Measurements from ENCODE around the gene TM9SF1.
A peak's percentile ranks its signal among the peaks of the same experiment; 100 is the strongest.

TM9SF1 gene

DNA sequence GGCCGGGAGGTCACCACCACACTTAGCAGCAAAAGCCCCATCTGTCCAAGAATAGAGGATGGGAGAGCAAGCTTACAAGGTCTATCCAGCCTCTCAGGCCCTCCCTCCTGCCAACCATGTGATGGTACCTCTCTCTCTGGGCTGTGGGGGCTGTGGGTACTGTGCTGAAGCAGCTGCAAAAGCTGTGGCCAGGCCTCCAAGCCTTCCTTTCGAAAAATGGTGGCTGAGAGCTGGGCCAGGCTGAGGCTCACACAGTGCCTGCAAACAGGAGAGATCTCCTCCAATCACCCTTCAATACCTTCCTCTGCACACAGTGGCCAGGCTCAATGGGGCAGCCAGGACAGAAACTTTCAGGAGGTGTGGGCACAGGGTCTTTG, 7.7 kb downstream of the TM9SF1 start:
- H3K9me3 ChIP-seq (replicated peaks; ENCODE audit: insufficient read depth, low read length) = no peaks in the 10 kb centered on the region
- peak overlapping the region; percentile 75; the same call in 1 of the 2 replicates for H3K4me3 ChIP-seq (ENCODE audit: low read length)
- no peak overlapping the region for H2AFZ ChIP-seq (ENCODE audit: low read length)
- H3K9ac ChIP-seq (ENCODE audit: low read length) = no peak overlapping the region; the same call in 1 of the 2 replicates
- H3K36me3 ChIP-seq (replicated peaks; ENCODE audit: insufficient read depth, low read length) = no peaks in the 10 kb centered on the region
- H3K79me2 ChIP-seq (ENCODE audit: low read length) = peaks cover 8% of the 10 kb centered on the region; the same call in 1 of the 2 replicates
- H3K27ac ChIP-seq (ENCODE audit: low read length) = peak overlapping the region; percentile 81; the same call in 1 of the 2 replicates
- peaks cover 5% of the 10 kb centered on the region; the same call in 1 of the 2 replicates for H3K4me1 ChIP-seq (ENCODE audit: low read length)
- DNase-seq = no peak
- H3F3A ChIP-seq (ENCODE audit: insufficient read depth, low read length) = peaks cover 14% of the 10 kb centered on the region
- no peaks in the 10 kb centered on the region for H3K9me2 ChIP-seq (replicated peaks; ENCODE audit: insufficient read depth, low read length)
- H3K27me3 ChIP-seq (replicated peaks; ENCODE audit: insufficient read depth, low read length) = no peaks in the 10 kb centered on the region
- peak overlapping the region; percentile 68 for H3K4me2 ChIP-seq (ENCODE audit: low read depth, low read length)
- no peaks in the 10 kb centered on the region for H4K20me1 ChIP-seq (ENCODE audit: insufficient read depth, low read length)
- TF ChIP-seq CTCF (IDR thresholded peaks at IDR 0.05; ENCODE audit: low read length) = no peak
- TF ChIP-seq EZH2phosphoT487 (IDR thresholded peaks at IDR 0.05; ENCODE audit: low read length) = no peak
- TF ChIP-seq EZH2 (optimal IDR thresholded peaks at IDR 0.05; ENCODE audit: low read depth, low read length) = no peak

- H3K27ac ChIP-seq (ENCODE audit: low read length) = no peak overlapping the region
- no peak for DNase-seq
- H3K9me2 ChIP-seq (replicated peaks; ENCODE audit: insufficient read depth, low read length) = no peaks in the 10 kb centered on the region
- H2AFZ ChIP-seq (ENCODE audit: low read length) = no peak overlapping the region
- no peak overlapping the region for H3K4me2 ChIP-seq (ENCODE audit: low read depth, low read length)
- H4K20me1 ChIP-seq (ENCODE audit: insufficient read depth, low read length) = no peaks in the 10 kb centered on the region
- H3K27me3 ChIP-seq (replicated peaks; ENCODE audit: insufficient read depth, low read length) = no peaks in the 10 kb centered on the region
- TF ChIP-seq CTCF (IDR thresholded peaks at IDR 0.05; ENCODE audit: low read length) = no peak
- no peak for TF ChIP-seq EZH2 (optimal IDR thresholded peaks at IDR 0.05; ENCODE audit: low read depth, low read length)
- no peak for TF ChIP-seq EZH2phosphoT487 (IDR thresholded peaks at IDR 0.05; ENCODE audit: low read length)
- H3K36me3 ChIP-seq (replicated peaks; ENCODE audit: insufficient read depth, low read length) = no peaks in the 10 kb centered on the region
- H3K9ac ChIP-seq (ENCODE audit: low read length) = no peak overlapping the region
- peaks cover 6% of the 10 kb centered on the region; the same call in 1 of the 2 replicates for H3K79me2 ChIP-seq (ENCODE audit: low read length)
- no peaks in the 10 kb centered on the region for H3K9me3 ChIP-seq (replicated peaks; ENCODE audit: insufficient read depth, low read length)
- peaks cover 5% of the 10 kb centered on the region; the same call in 1 of the 2 replicates for H3K4me1 ChIP-seq (ENCODE audit: low read length)
- H3F3A ChIP-seq (ENCODE audit: insufficient read depth, low read length) = peaks cover 14% of the 10 kb centered on the region
- H3K4me3 ChIP-seq (ENCODE audit: low read length) = no peak overlapping the region
Observed at GRCh38 chr14:24186831-24187538, 8.3 kb downstream of the TM9SF1 start.

- no peak for DNase-seq
- Histone ChIP-seq H3K27ac (ENCODE audit: low read length) (no peak overlapping the region), H4K20me1 (ENCODE audit: insufficient read depth, low read length) (no peaks in the 10 kb centered on the region), H3K4me2 (ENCODE audit: low read depth, low read length) (no peak overlapping the region), H3F3A (ENCODE audit: insufficient read depth, low read length) (peaks cover 14% of the 10 kb centered on the region), H3K4me3 (ENCODE audit: low read length) (no peak overlapping the region), H3K9ac (ENCODE audit: low read length) (no peak overlapping the region), H3K36me3 (replicated peaks; ENCODE audit: insufficient read depth, low read length) (no peaks in the 10 kb centered on the region), H3K9me2 (replicated peaks; ENCODE audit: insufficient read depth, low read length) (no peaks in the 10 kb centered on the region), H2AFZ (ENCODE audit: low read length) (no peak overlapping the region), H3K4me1 (ENCODE audit: low read length) (peaks cover 5% of the 10 kb centered on the region; the same call in 1 of the 2 replicates), H3K27me3 (replicated peaks; ENCODE audit: insufficient read depth, low read length) (no peaks in the 10 kb centered on the region), H3K79me2 (ENCODE audit: low read length) (peaks cover 4% of the 10 kb centered on the region; the same call in 1 of the 2 replicates), H3K9me3 (replicated peaks; ENCODE audit: insufficient read depth, low read length) (no peaks in the 10 kb centered on the region)
- TF ChIP-seq EZH2 (optimal IDR thresholded peaks at IDR 0.05; ENCODE audit: low read depth, low read length) (no peak), EZH2phosphoT487 (IDR thresholded peaks at IDR 0.05; ENCODE audit: low read length) (no peak), CTCF (IDR thresholded peaks at IDR 0.05; ENCODE audit: low read length) (no peak)
Observed at GRCh38 chr14:24185741-24186140, 9.5 kb downstream of the TM9SF1 start.
